IPS-11a (cell line): ENCODE measurements around the gene B3GALT2.

Experiments
- H3K4me3 ChIP-seq: one replicate; pipeline ENCODE4 v1.5.1; 2013; ENCODE audit warnings: low read depth, low read length, control low read depth

B3GALT2 gene

GRCh38 chr1:193183019-193183627 is 3.3 kb downstream of the B3GALT2 start:
- no peak overlapping the region for H3K4me3 ChIP-seq

- no peak overlapping the region for H3K4me3 ChIP-seq
These were observed 4.4 kb downstream of the B3GALT2 start for GRCh38 chr1:193181985-193182384.

- no peak overlapping the region for H3K4me3 ChIP-seq
These were observed 4.9 kb downstream of the B3GALT2 start for GRCh38 chr1:193181536-193181935.

DNA sequence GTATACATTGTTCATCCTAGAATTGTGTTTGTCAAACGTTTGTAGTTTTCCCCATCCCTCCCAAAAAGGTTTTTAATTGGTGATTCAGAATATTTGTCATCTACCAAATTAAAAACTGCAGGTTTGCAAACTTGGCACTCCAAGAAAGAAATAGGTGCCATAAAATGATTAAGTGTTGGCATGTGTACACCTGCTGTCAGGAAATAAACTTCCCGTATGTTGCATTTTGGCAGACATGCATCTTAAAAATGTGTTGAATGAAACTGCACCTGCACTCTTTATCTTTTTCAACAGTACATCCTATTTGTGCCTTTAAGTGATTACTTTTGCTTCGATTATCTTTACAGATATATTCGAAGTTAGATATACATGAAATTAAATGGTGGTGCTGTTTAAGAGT is 7.3 kb downstream of the B3GALT2 start:
- no peak overlapping the region for H3K4me3 ChIP-seq

GRCh38 chr1:193176788-193177187 is 9.6 kb downstream of the B3GALT2 start:
- H3K4me3 ChIP-seq, result no peak overlapping the region

DNA sequence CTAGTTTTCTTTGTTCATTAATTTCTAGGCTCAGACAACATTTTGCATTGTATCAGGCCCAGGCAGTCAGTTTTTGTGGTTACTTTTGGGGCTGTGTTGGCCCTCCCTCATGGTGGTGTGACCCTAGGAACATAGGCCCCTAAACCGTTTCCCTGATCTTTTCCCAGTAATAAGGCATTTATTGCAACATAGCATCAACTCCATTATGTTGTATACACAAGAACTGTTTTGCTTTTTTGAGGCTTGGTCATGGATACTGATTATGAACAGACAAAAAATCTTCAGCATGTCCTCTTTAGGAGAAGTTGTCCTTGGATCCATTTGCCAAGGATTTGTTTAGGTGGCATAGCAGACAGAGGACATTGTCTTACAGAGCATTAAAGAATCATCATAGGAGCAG is 10.3 kb downstream of the B3GALT2 start:
- H3K4me3 ChIP-seq, result no peak overlapping the region

DNA sequence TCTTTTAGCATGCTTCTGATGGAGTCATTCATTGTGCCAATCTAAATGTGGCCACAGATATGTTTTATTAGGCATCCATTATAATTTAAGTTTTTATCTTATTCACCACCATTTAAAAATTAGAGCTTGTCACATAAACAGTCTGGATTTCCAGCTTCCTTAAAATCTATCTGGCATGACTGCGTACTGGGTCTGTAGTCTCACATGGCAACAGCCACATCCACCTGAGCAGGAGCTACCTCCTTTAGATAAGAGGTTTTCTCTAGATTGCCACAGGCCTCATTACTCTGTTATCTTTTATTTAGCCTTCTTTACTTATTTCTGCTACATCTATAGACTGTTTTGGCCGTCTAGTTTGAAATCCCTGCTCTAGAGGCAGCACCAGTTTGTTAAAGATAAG is 29.1 kb downstream of the B3GALT2 start:
- no peak overlapping the region for H3K4me3 ChIP-seq

- no peak overlapping the region for H3K4me3 ChIP-seq
These were observed 29.6 kb downstream of the B3GALT2 start for GRCh38 chr1:193156822-193157142.

GRCh38 chr1:193156117-193156821 is 30.1 kb downstream of the B3GALT2 start:
- H3K4me3 ChIP-seq, result no peak overlapping the region

GRCh38 chr1:193144999-193145398 is 41.4 kb downstream of the B3GALT2 start:
- H3K4me3 ChIP-seq, result no peak overlapping the region

DNA sequence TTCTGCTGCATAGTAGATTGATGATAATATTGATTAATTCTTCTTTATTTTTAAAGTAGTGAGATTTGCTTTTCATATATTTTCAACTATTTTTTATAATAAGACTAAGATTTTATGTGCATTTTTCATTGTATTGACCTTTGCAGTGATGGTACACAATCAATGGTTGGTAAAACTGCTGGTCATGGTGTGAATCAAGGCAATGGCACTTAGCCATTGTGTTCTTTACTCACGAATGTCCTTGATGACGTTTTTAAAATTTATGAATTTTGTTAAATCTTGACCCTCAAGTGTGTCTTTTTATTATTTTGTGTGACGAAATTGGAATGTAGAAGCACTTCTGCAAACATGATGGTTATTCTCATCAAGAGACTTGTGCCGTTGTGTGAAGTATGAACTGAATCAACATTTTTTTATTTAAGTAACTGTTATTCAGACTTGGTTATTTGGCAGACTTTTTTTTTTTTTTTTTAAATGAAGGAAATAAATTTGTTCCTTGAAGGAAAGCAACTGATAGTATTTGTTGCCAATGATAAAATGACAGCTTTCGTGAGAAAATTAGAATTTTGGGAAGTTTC is 42.0 kb downstream of the B3GALT2 start:
- no peak overlapping the region for H3K4me3 ChIP-seq

DNA sequence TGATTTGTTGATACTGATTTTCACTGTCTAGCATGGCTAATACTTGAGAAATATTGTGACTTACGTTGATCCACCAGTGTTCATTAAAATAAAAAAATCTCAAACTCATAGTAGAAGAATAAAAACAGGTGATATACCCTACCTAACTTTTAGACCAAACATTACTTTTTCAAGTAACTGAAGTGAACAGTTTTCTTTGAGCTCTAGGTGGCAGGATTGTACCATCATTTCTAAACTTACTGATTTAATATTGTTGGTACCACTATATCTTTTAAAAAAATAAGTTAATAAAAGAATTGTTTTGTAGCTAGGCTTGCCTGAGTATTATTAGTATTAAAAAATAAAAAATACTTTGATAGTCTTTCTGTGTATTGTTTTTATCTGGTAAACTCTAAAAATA is 43.1 kb downstream of the B3GALT2 start:
- H3K4me3 ChIP-seq, result no peak overlapping the region

GRCh38 chr1:193142409-193142808 is 44.0 kb downstream of the B3GALT2 start:
- no peak overlapping the region for H3K4me3 ChIP-seq

DNA sequence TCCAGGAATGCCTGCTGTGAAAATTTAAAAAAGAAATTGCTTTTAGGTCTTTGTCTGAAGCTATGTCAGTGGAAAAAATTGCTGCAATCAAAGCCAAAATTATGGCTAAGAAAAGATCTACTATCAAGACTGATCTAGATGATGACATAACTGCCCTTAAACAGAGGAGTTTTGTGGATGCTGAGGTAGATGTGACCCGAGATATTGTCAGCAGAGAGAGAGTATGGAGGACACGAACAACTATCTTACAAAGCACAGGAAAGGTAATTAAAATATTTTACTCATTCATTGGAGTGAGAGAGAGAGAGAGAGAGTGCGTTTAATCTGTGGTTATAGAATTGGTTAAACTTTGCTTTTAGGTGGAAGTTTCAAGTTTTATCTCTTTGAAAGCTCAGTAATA is 44.6 kb downstream of the B3GALT2 start:
- H3K4me3 ChIP-seq, result no peak overlapping the region

- H3K4me3 ChIP-seq, result no peak overlapping the region
These were observed 46.2 kb downstream of the B3GALT2 start for GRCh38 chr1:193140254-193140653.

GRCh38 chr1:193131266-193131860 is 55.0 kb downstream of the B3GALT2 start:
- H3K4me3 ChIP-seq, result no peak overlapping the region
